GM04504 (cell line): ENCODE data around the gene MYO16.

Experiments
- DNase-seq: peaks from one replicate; pipeline ENCODE4 v3.0.0-alpha.2; 2012; ENCODE audit warnings: low read depth

MYO16 gene

GRCh38 chr13:109154546-109154945 is 525.1 kb downstream of the MYO16 start:
- no peak for DNase-seq

- peak; percentile 47 for DNase-seq
Observed at GRCh38 chr13:109154966-109155761, 525.8 kb downstream of the MYO16 start.

GRCh38 chr13:109156181-109156935 is 526.9 kb downstream of the MYO16 start:
- peak; percentile 24 for DNase-seq

GRCh38 chr13:109157275-109157674 is 527.9 kb downstream of the MYO16 start:
- no peak for DNase-seq

- DNase-seq: no peak
Observed at GRCh38 chr13:109158383-109158782, 529.0 kb downstream of the MYO16 start.

GRCh38 chr13:109159650-109160309 is 530.4 kb downstream of the MYO16 start:
- DNase-seq: no peak

- DNase-seq: no peak
Observed at GRCh38 chr13:109160357-109160756, 530.9 kb downstream of the MYO16 start.

GRCh38 chr13:109160887-109161669 is 531.7 kb downstream of the MYO16 start:
- no peak for DNase-seq

- no peak for DNase-seq
Observed at GRCh38 chr13:109162248-109163036, 533.0 kb downstream of the MYO16 start.

GRCh38 chr13:109163037-109163379 is 533.6 kb downstream of the MYO16 start:
- no peak for DNase-seq

GRCh38 chr13:109165417-109165904 is 536.0 kb downstream of the MYO16 start:
- no peak for DNase-seq

- no peak for DNase-seq
Observed at GRCh38 chr13:109166804-109167203, 537.4 kb downstream of the MYO16 start.

- no peak for DNase-seq
Observed at GRCh38 chr13:109172136-109172535, 542.7 kb downstream of the MYO16 start.

- no peak for DNase-seq
Observed at GRCh38 chr13:109175666-109176065, 546.3 kb downstream of the MYO16 start.

GRCh38 chr13:109180905-109181425 is 551.6 kb downstream of the MYO16 start:
- DNase-seq: peak; percentile 86

GRCh38 chr13:109182777-109183465 is 553.5 kb downstream of the MYO16 start:
- DNase-seq: no peak

- DNase-seq: no peak
Observed at GRCh38 chr13:109191413-109191812, 562.0 kb downstream of the MYO16 start.

GRCh38 chr13:109192306-109192705 is 562.9 kb downstream of the MYO16 start:
- DNase-seq: no peak

GRCh38 chr13:109196948-109197347 is 567.5 kb downstream of the MYO16 start:
- DNase-seq: no peak

- no peak for DNase-seq
Observed at GRCh38 chr13:109198585-109198984, 569.2 kb downstream of the MYO16 start.
